ENCODE measurements around the gene SLC25A26. TPM values are rescaled to one million over a fixed set of nuclear protein-coding genes. Genes with fewer than 3 reads are reported as not detected.
"Not testable (repeated sequence)": the region's sequence is repeated elsewhere in the genome, so short reads cannot be mapped to it uniquely, and the experiment has no call there.

Gene SLC25A26
- total and polyA plus RNA-seq, 8 donors, result 5.1 to 13.6 (median 9.9) TPM

- Histone ChIP-seq H3K9me3 (no peaks in the 10 kb centered on the region), H3K36me3 (no peaks in the 10 kb centered on the region), H3K4me3 (no peak overlapping the region), H3K27ac (no peak overlapping the region), H3K27me3 (no peaks in the 10 kb centered on the region), H3K4me1 (peaks cover 0 to 11% (median 4%) of the 10 kb centered on the region in 3 donors)
- intact Hi-C loops (cut with DNase I), result loop anchor here in 1 of 3 donors (10.0 kb wide), 2 partner anchors 104 to 564 kb away; no protein-coding TSS in a partner anchor
- DNase-seq, result no peak
- 80 to 92% methylated on average over 2 of the region's 2 CpGs for WGBS, 2 donors
- no peak for FAIRE-seq
- TF ChIP-seq CTCF (IDR thresholded peaks at IDR 0.05), result no peak
- ATAC-seq, result no peak
Observed at GRCh38 chr3:66271231-66271630, 50.4 kb downstream of the SLC25A26 start.

GRCh38 chr3:66272016-66272415 lies 51.2 kb downstream of the SLC25A26 start:
- H3K27ac ChIP-seq, result no peak overlapping the region
- DNase-seq (no peak), ATAC-seq (no peak), FAIRE-seq (no peak)
- intact Hi-C loops (cut with DNase I), result loop anchor here in 1 of 3 donors (10.0 kb wide), 2 partner anchors 103 to 563 kb away; no protein-coding TSS in a partner anchor
- H3K36me3 ChIP-seq, result no peaks in the 10 kb centered on the region
- 95 to 98% methylated on average over 1 of the region's 1 CpG for WGBS, 2 donors
- peaks cover 0 to 13% (median 4%) of the 10 kb centered on the region in 3 donors for H3K4me1 ChIP-seq
- H3K27me3 ChIP-seq, result no peaks in the 10 kb centered on the region
- TF ChIP-seq CTCF (IDR thresholded peaks at IDR 0.05), result no peak
- H3K4me3 ChIP-seq, result no peak overlapping the region
- H3K9me3 ChIP-seq, result no peaks in the 10 kb centered on the region

GRCh38 chr3:66274837-66275236 lies 54.0 kb downstream of the SLC25A26 start:
- DNase-seq, H3K36me3 ChIP-seq, H3K4me1 ChIP-seq, H3K9me3 ChIP-seq, H3K27me3 ChIP-seq, H3K4me3 ChIP-seq, FAIRE-seq, H3K27ac ChIP-seq, ATAC-seq: not testable (repeated sequence)
- intact Hi-C loops (cut with DNase I), result loop anchor here in 1 of 3 donors (10.0 kb wide), 2 partner anchors 100 to 560 kb away; no protein-coding TSS in a partner anchor
- WGBS, 2 donors, result 96 to 97% methylated on average over 5 of the region's 6 CpGs

- H3K4me3 ChIP-seq, result no peak overlapping the region
- peaks cover 0 to 3% (median 0%) of the 10 kb centered on the region in 3 donors for H3K4me1 ChIP-seq
- H3K9me3 ChIP-seq, result no peaks in the 10 kb centered on the region
- no peaks in the 10 kb centered on the region for H3K27me3 ChIP-seq
- peak in 3 of 4 donors; percentile 37 to 52 (median 46) for TF ChIP-seq CTCF (IDR thresholded peaks at IDR 0.05)
- no peaks in the 10 kb centered on the region for H3K36me3 ChIP-seq
- 2% methylated on average over 3 of the region's 3 CpGs for WGBS, 2 donors
- intact Hi-C loops (cut with DNase I), result loop anchor here in 1 of 3 donors (10.0 kb wide), 2 partner anchors 98 to 558 kb away; no protein-coding TSS in a partner anchor
- FAIRE-seq (peak; percentile 96), DNase-seq (peak in 3 of 6 donors; percentile 53 to 72 (median 59)), ATAC-seq (peak; percentile 73 to 96 (median 88))
- no peak overlapping the region for H3K27ac ChIP-seq
Observed at GRCh38 chr3:66276705-66277274, 56.0 kb downstream of the SLC25A26 start.

GRCh38 chr3:66279168-66279567 lies 58.4 kb downstream of the SLC25A26 start:
- FAIRE-seq, result no peak
- Histone ChIP-seq H3K4me1 (peaks cover 0 to 3% (median 0%) of the 10 kb centered on the region in 3 donors), H3K36me3 (no peaks in the 10 kb centered on the region), H3K4me3 (no peak overlapping the region), H3K27me3 (no peaks in the 10 kb centered on the region), H3K27ac (no peak overlapping the region), H3K9me3 (no peaks in the 10 kb centered on the region)
- TF ChIP-seq CTCF (IDR thresholded peaks at IDR 0.05), result no peak
- intact Hi-C loops (cut with DNase I), result loop anchor here in 1 of 3 donors (10.0 kb wide), 2 partner anchors 96 to 556 kb away; no protein-coding TSS in a partner anchor
- peak in 1 of 4 donors; percentile 48 for ATAC-seq
- WGBS, 2 donors, result 38 to 57% methylated on average over 1 of the region's 1 CpG
- DNase-seq, result no peak

All from pancreas (tissue), 10 donors.